Activated T-cell treated with anti-CD3 and anti-CD28 coated beads, Interleukin-2, amount 50 U/mL, for 48 hours (primary cell): ENCODE data around the gene NXPE3.
"Not testable (repeated sequence)": the region's sequence is repeated elsewhere in the genome, so short reads cannot be mapped to it uniquely, and the experiment has no call there.

Experiments
- DNase-seq, 2 experiments: peaks; one replicate each; pipeline ENCODE4 v3.0.0-alpha.2; 2020

NXPE3 gene

GRCh38 chr3:101779047-101779821, at the start of gene NXPE3:
TSS of gene NXPE3 (plus strand) at chr3:101779211. CDS start at chr3:101785597, 6,386 bp downstream.
- DNase-seq: peak; percentile 96 to 97

- no peak for DNase-seq
Measured at GRCh38 chr3:101729586-101729985, 49.4 kb upstream of the NXPE3 start.

DNA sequence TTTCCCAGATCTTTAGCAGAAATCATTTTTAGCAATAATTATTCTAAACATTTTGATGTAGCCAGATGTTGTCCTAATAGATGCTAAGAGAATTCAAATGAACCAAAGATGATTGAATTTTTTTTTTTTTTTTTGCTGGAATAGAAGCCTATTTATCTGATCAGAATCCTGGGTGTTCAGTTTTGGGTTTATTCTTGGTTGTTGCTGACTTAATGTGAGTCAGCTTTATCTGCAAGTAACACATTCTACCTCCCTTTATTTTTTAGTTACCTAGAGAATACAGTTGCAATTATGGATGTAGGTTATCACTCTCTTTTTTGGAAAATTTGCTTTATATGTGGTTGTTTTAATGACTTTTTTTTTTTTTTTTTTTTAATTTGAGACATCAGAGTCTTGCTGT, 48.2 kb upstream of the NXPE3 start:
- no peak for DNase-seq

DNA sequence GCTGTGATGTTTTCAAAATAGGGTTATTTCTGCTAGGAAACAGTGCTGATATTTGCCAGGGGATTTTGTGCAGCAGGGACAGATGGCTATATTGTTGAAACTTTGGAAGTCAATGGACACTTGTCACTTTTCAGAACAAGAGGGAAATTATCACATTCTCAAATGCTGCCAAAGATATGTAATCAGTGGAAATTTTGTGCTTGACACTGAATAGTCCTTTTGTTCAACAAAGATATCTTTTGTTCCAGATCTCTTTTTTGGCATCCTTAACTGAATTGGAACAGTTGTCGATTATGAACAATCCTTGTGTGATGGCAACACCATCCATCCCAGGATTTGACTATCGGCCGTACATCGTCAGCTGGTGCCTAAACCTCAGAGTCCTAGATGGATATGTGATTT, 46.8 kb upstream of the NXPE3 start:
- DNase-seq: no peak

GRCh38 chr3:101735833-101736232, 43.2 kb upstream of the NXPE3 start:
- no peak for DNase-seq

- not testable (repeated sequence) for DNase-seq
Measured at GRCh38 chr3:101741914-101742313, 37.1 kb upstream of the NXPE3 start.

DNA sequence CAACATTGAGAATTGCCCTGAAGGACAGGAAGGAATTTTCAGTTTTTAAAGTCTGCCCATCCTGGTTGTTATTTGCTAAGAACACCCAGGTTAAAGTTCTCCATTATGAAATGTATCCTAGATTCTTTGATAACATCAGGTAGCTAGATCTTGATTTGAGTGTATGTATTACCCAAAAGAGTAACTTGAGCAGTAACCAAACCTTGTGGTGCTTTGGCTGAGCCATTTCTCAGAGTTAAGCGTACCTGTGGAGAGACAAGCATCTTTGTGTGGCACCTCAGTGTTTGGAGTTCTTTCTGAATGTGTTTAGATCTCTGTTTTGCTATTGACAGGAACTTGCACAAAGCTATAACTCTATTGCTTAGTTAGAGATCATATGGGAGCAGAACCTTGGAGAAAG, 34.2 kb upstream of the NXPE3 start:
- no peak for DNase-seq

DNA sequence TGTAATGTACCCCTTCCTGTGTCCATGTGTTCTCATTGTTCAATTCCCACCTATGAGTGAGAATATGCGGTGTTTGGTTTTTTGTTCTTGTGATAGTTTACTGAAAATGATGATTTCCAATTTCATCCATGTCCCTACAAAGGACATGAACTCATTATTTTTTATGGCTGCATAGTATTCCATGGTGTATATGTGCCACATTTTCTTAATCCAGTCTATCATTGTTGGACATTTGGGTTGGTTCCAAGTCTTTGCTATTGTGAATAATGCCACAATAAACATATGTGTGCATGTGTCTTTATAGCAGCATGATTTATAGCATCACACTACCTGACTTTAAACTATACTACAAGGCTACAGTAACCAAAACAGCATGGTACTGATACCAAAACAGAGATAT, 33.1 kb upstream of the NXPE3 start:
- not testable (repeated sequence) for DNase-seq

DNA sequence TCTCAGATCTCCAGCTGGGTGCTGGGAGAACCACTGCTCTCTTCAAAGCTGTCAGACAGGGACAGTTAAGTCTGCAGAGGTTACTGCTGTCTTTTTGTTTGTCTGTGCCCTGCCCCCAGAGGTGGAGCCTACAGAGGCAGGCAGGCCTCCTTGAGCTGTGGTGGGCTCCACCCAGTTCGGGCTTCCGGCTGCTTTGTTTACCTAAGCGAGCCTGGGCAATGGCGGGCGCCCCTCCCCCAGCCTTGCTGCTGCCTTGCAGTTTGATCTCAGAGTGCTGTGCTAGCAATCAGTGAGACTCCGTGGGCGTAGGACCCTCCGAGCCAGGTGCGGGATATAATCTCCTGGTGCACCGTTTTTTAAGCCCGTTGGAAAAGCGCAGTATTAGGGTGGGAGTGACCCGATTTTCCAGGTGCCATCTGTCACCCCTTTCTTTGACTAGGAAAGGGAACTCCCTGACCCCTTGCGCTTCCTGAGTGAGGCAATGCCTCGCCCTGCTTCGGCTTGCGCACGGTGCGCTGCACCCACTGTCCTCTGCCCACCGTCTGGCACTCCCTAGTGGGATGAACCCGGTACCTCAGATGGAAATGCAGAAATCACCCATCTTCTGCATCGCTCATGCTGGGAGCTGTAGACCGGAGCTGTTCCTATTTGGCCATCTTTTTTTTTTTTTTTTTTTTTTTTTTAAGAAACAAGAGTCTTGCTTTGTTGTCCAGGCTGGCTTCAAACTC, 25.5 kb upstream of the NXPE3 start:
- not testable (repeated sequence) for DNase-seq

GRCh38 chr3:101758224-101758623, 20.8 kb upstream of the NXPE3 start:
- no peak for DNase-seq

GRCh38 chr3:101762041-101762646, 16.9 kb upstream of the NXPE3 start:
- DNase-seq: no peak

DNA sequence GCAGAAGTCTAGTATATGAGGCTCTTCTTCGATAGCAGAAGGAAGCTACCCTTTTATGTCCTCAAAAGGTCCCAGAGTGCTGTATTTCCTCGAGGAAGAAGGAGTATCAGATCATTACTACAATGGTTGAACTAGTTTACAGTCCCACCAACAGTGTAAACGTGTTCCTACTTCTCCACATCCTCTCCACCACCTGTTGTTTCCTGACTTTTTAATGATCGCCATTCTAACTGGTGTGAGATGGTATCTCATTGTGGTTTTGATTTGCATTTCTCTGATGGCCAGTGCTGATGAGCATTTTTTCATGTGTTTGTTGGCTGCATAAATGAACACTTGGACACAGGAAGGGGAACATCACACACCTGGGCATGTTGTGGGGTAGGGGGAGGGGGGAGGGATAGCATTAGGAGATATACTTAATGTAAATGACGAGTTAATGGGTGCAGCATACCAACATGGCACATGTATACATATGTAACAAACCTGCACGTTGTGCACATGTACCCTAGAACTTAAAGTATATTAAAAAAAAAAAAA, 1.2 kb upstream of the NXPE3 start:
- not testable (repeated sequence) for DNase-seq

DNA sequence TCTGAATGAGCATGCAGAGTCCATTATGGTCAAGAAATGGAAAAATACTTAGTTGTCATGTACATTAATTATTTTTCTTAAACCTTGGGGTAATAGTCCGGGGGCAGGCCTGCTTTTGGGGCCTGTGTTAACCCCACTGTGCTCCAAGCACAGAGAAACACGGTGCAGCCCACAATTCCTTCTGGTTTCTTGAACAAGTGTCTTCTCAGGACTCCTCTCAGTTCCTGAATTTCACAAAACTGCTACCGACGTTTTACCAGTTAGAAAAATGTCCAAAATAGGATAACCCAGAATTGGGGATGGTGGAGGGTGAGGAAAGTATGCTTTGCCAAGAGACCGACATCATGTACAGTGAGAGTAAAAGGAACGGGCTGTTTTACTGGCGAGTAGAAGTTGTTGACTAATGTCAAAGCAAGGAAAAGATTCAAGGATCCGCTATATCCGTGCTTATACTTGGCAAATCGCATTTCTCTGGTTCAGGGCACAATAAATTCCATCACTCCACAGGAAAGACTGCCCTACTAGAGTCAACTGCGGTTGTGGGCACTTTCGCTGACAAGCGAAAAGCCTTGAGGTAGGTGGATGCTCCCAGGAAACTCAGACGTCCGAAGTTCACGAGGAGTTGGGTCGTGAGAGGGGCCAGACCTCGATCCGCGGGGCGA, 495 bp upstream of the NXPE3 start:
- DNase-seq: no peak

DNA sequence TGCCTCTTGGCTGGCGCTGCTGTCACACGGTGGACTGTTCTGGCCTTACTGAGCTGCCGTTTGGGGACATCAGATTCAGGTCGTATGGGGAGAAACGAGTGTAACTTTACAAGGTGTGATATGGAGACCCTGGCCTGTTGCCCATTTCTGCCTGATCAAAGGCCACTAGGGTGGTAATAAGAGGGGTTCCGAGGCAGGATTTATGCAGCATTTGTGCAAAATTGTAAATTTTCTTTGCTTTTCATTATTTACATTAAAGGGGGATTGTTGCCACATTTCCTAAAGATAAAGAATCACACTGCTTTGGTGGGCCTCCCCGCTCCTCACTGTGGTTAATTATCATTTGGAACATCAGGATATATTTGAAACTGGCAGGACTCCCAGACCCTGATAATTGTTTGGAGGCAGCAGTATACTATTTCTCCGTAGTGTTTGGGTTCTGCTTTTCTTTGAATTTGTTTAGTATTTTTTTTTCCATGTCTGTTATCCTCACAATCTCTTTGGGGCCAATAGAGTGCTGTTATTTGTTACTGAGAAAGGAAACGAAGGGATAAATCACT, 891 bp downstream of the NXPE3 start:
- no peak for DNase-seq

GRCh38 chr3:101780661-101781060, 1.6 kb downstream of the NXPE3 start:
- DNase-seq: no peak

- DNase-seq: no peak
Measured at GRCh38 chr3:101781166-101781565, 2.2 kb downstream of the NXPE3 start.

DNA sequence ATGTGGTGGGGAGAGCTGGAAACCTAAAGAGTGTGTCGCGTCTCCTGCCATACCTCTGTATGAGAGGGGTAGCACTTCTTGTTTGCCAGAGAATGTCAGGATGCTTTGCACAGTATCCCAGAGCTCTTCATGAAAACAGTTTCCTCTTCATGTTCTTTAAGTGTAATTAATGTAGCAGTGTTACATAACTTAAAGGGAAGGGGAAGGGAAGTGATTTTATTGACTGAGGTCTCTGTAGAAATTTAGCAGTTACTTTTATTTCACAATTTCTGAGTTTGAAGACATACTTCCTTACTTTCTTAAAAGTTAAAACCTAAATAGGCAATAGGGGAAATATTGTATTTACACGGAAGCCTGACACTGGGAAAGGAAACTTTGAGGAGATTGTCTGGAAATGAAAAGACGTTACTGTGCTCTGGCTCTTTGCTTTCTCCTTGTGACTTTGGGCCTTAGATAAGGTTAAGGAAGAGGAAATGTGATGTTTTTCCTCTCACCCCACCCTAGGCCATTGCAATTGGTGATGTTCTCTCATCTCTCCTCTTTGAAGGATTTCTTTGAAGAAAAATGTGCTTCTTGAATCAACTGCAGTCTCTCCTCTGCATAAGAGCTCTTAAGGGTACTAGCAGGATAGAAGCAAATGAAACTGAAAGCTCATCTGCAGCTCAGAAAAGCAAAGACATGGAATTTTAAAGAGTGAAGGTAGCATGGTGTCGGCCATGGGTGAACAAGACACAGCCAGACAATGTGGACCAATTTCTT, 6.0 kb downstream of the NXPE3 start:
- no peak for DNase-seq

GRCh38 chr3:101791778-101792177, 12.8 kb downstream of the NXPE3 start:
- DNase-seq: no peak

DNA sequence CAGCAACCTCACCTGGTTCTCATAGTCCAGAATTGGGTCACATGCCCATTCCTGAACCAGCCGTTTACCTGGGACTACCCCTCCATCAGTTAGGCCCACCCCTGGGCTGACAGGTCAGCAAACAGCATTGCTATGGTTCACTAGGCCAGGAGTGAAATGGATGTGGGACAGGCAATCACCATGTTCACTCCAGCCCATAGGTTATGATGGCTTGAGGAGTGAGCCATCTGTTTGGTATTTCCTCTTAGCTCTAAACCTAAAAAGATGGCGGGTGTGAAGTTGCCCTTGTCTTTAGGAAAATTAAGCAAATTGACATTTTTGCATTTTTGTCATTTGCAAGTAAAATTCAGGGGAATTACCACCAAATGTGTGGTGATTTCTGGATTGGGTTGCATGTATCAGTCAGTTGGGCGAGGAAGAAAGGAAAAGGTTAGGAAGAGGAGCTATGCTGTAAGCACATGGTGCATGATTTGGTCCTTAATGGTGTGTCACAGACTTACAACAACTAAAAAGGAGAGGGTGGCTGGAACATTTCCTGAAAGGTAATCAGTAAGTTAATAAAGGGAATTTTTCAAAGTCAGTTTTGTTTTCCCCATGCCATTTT, 17.2 kb downstream of the NXPE3 start:
- no peak for DNase-seq

GRCh38 chr3:101801174-101801573, 22.2 kb downstream of the NXPE3 start:
- no peak for DNase-seq

DNA sequence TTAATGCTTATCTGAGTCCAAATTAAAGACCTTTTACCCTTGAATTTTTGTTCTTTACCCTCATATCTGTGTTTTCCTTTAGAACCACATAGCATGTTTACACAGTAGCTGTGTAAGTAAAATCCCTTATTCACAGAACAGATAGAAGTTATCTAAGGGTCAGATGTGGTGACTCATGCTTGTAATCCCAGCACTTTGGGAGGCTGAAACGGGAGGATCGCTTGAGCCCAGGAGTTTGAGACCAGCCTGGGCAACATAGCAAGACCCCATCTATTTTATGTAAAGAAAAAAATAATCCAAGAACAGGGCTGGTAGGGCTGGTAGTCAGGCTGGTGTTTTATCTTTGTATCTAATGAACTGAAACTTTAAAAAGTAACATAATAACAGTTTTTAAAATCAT, 23.2 kb downstream of the NXPE3 start:
- DNase-seq: no peak
